ENCODE data around the gene PDGFB. TPM values are rescaled to one million over a fixed set of nuclear protein-coding genes. Genes with fewer than 3 reads are reported as not detected.

The PDGFB gene
- total and polyA plus RNA-seq, 8 donors: 2.7 to 12.1 (median 4.4) TPM

- FAIRE-seq (no peak), ATAC-seq (no peak), DNase-seq (no peak)
- Histone ChIP-seq H3K36me3 (no peaks in the 10 kb centered on the region), H3K9me3 (no peaks in the 10 kb centered on the region), H3K27me3 (no peaks in the 10 kb centered on the region), H3K27ac (no peak overlapping the region), H3K4me3 (no peak overlapping the region), H3K4me1 (no peaks in the 10 kb centered on the region)
- TF ChIP-seq CTCF (IDR thresholded peaks at IDR 0.05): no peak
- intact Hi-C loops (cut with DNase I): no loop called here
- 86 to 88% methylated on average over 11 of the region's 11 CpGs for whole genome bisulfite sequencing, 2 donors
Measured at GRCh38 chr22:39269095-39269790, 24.5 kb upstream of the PDGFB start.

GRCh38 chr22:39268645-39269044 is 23.9 kb upstream of the PDGFB start:
- intact Hi-C loops (cut with DNase I): no loop called here
- no peak for TF ChIP-seq CTCF (IDR thresholded peaks at IDR 0.05)
- H3K4me3 ChIP-seq: no peak overlapping the region
- no peaks in the 10 kb centered on the region for H3K36me3 ChIP-seq
- ATAC-seq (no peak), DNase-seq (no peak), FAIRE-seq (no peak)
- H3K27ac ChIP-seq: no peak overlapping the region
- WGBS, 2 donors: 66% methylated on average over 7 of the region's 7 CpGs
- no peaks in the 10 kb centered on the region for H3K9me3 ChIP-seq
- H3K27me3 ChIP-seq: no peaks in the 10 kb centered on the region
- H3K4me1 ChIP-seq: no peaks in the 10 kb centered on the region

- WGBS, 2 donors: 89 to 93% methylated on average over 8 of the region's 8 CpGs
- Histone ChIP-seq H3K27me3 (no peaks in the 10 kb centered on the region), H3K4me3 (no peak overlapping the region), H3K27ac (no peak overlapping the region), H3K36me3 (no peaks in the 10 kb centered on the region), H3K4me1 (no peaks in the 10 kb centered on the region), H3K9me3 (no peaks in the 10 kb centered on the region)
- intact Hi-C loops (cut with DNase I): no loop called here
- ATAC-seq: no peak
- no peak for TF ChIP-seq CTCF (IDR thresholded peaks at IDR 0.05)
- FAIRE-seq: no peak
- no peak for DNase-seq
Measured at GRCh38 chr22:39267974-39268373, 23.2 kb upstream of the PDGFB start.

- H3K27ac ChIP-seq: peak overlapping the region in 1 of 4 donors; percentile 28
- TF ChIP-seq CTCF (IDR thresholded peaks at IDR 0.05): no peak
- no peak overlapping the region for H3K4me3 ChIP-seq
- no peak for DNase-seq
- no peaks in the 10 kb centered on the region for H3K9me3 ChIP-seq
- intact Hi-C loops (cut with DNase I): no loop called here
- FAIRE-seq: no peak
- WGBS, 2 donors: 74 to 81% methylated on average over 12 of the region's 12 CpGs
- no peaks in the 10 kb centered on the region for H3K4me1 ChIP-seq
- no peaks in the 10 kb centered on the region for H3K27me3 ChIP-seq
- peak in 2 of 4 donors; percentile 45 to 55 for ATAC-seq
- H3K36me3 ChIP-seq: no peaks in the 10 kb centered on the region
Measured at GRCh38 chr22:39266398-39267030, 21.7 kb upstream of the PDGFB start.
